Measurements from ENCODE around the gene PIWIL1. TPM values are rescaled to one million over a fixed set of nuclear protein-coding genes. Genes with fewer than 3 reads are reported as not detected.

Gene PIWIL1
- total and polyA plus RNA-seq, 2 donors (not counting 3 experiments of a cell fraction or from before 2014, with no cell fraction given): not detected

DNA sequence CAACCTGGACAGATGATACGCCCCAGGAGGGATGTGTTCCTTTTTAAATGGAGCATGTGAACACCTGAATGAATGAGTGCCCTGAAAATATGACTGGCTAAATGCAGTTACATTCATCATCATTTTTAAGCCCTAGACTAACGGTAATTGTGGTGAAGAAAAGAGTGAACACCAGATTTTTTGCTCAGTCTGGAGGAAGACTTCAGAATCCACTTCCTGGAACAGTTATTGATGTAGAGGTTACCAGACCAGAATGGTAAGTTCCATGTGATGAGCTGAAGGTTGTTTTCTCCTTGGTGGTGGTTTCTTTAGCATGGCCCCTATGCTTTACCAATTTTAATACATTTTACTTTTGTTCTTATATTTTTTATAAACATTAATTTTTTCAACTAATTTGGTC is 29.3 kb downstream of the PIWIL1 start:
- Histone ChIP-seq H2AFZ (ENCODE audit: low read depth, low read length) (no peak overlapping the region), H3K36me3 (ENCODE audit: control insufficient read depth in 2 of 2, extremely low read depth in 1 of 2, insufficient read depth in 2 of 2, low read length in 2 of 2) (no peaks in the 10 kb centered on the region), H3K4me1 (ENCODE audit: control insufficient read depth, extremely low read depth, insufficient read depth, low read length) (no peaks in the 10 kb centered on the region), H3K4me3 (replicated peaks in 1 of 3; ENCODE audit: insufficient read depth in 1 of 3, low read depth in 1 of 3, low read length in 3 of 3) (no peak overlapping the region), H3K9me1 (replicated peaks; ENCODE audit: control insufficient read depth, extremely low read depth, insufficient read depth, low read length) (no peaks in the 10 kb centered on the region), H3K4me2 (ENCODE audit: insufficient read depth, low read length) (no peak overlapping the region), H3K9me3 (replicated peaks; ENCODE audit: control insufficient read depth, insufficient read depth, low read length) (no peaks in the 10 kb centered on the region), H3K79me2 (ENCODE audit: control insufficient read depth, insufficient read depth, low read length) (no peaks in the 10 kb centered on the region), H3K27ac (ENCODE audit: insufficient read depth, low read depth, low read length) (no peak overlapping the region), H3K9ac (replicated peaks; ENCODE audit: extremely low read depth, insufficient read depth, low read length) (no peak overlapping the region), H4K20me1 (replicated peaks; ENCODE audit: control insufficient read depth, extremely low read depth, insufficient read depth, low read length) (no peaks in the 10 kb centered on the region), H3K27me3 (ENCODE audit: control insufficient read depth in 2 of 2, insufficient read depth in 2 of 2, low read length in 2 of 2) (no peaks in the 10 kb centered on the region)
- TF ChIP-seq JUN (IDR thresholded peaks at IDR 0.05; ENCODE audit: borderline replicate concordance, insufficient read depth, insufficient read length, low read depth) (no peak), EZH2 (IDR thresholded peaks at IDR 0.05; ENCODE audit: borderline replicate concordance, low read depth, low read length, severe bottlenecking) (no peak), GATA2 (IDR thresholded peaks at IDR 0.05; ENCODE audit: insufficient read depth, insufficient read length, low read depth, low read length) (no peak), POLR2AphosphoS5 (IDR thresholded peaks at IDR 0.05; ENCODE audit: insufficient read depth, low read depth, low read length) (no peak), POLR2A (IDR thresholded peaks at IDR 0.05; ENCODE audit: low read depth, low read length) (no peak), MYC (IDR thresholded peaks at IDR 0.05; ENCODE audit: low read depth, low read length) (no peak), FOS (IDR thresholded peaks at IDR 0.05; ENCODE audit: borderline replicate concordance, insufficient read depth, low read length) (no peak)
- TF ChIP-seq, protein P1, sequence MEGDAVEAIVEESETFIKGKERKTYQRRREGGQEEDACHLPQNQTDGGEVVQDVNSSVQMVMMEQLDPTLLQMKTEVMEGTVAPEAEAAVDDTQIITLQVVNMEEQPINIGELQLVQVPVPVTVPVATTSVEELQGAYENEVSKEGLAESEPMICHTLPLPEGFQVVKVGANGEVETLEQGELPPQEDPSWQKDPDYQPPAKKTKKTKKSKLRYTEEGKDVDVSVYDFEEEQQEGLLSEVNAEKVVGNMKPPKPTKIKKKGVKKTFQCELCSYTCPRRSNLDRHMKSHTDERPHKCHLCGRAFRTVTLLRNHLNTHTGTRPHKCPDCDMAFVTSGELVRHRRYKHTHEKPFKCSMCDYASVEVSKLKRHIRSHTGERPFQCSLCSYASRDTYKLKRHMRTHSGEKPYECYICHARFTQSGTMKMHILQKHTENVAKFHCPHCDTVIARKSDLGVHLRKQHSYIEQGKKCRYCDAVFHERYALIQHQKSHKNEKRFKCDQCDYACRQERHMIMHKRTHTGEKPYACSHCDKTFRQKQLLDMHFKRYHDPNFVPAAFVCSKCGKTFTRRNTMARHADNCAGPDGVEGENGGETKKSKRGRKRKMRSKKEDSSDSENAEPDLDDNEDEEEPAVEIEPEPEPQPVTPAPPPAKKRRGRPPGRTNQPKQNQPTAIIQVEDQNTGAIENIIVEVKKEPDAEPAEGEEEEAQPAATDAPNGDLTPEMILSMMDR (IDR thresholded peaks at IDR 0.05; ENCODE audit: extremely low read depth in 1 of 2, insufficient read depth in 1 of 2, low read depth in 1 of 2, low read length in 2 of 2): no peak
- TF ChIP-seq, protein P2, sequence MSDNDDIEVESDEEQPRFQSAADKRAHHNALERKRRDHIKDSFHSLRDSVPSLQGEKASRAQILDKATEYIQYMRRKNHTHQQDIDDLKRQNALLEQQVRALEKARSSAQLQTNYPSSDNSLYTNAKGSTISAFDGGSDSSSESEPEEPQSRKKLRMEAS (IDR thresholded peaks at IDR 0.05; ENCODE audit: insufficient read depth, insufficient read length): no peak
- no TSS peak for BruUV-seq (replicated peaks)
- POLR2A ChIA-PET: no interaction called here
- FAIRE-seq (no peak), DNase-seq (ENCODE audit: low read depth, low spot score) (no peak)
- intact Hi-C loops (cut with micrococcal nuclease) (no loop called here), dilution Hi-C loops (cut with MboI; ENCODE audit: extremely low pct_ligation_motif_present, low sequenced_read_pairs) (no loop called here)
- CTCF ChIA-PET: no interaction called here

Data from endothelial cell of umbilical vein (primary cell).